ENCODE data around the gene MET. TPM values are rescaled to one million over a fixed set of nuclear protein-coding genes. Genes with fewer than 3 reads are reported as not detected.
A peak's percentile ranks its signal among the peaks of the same experiment; 100 is the strongest.

Gene MET
- polyA plus RNA-seq, 2 of the 4 experiments (the other 2 are of a cell fraction), result 72.3 to 165 TPM

GRCh38 chr7:116726713-116727431 is 54.9 kb downstream of the MET start:
- ChIA-PET POLR2A (interaction anchor here (1.7 kb wide), 1 partner anchor 54 kb away, joined by 4 read pairs; no protein-coding TSS in a partner anchor), CTCF (interaction anchor here (0.7 to 2.5 kb wide), 9 partner anchors 11 to 201 kb away, joined by 3 to 13 read pairs (median 3); partner anchors contain the start of gene MET)
- peaks cover 70% of the 10 kb centered on the region for H3K4me1 ChIP-seq
- ATAC-seq, result peak; percentile 26 to 30; a peak in 3 of 6 replicates
- peak in 1 of 2 experiments; percentile 49; a peak in 2 of 4 replicates for TF ChIP-seq CEBPB (IDR thresholded peaks at IDR 0.05)
- no peak for TF ChIP-seq RNF2 (IDR thresholded peaks at IDR 0.05; ENCODE audit: borderline replicate concordance, low read depth)
- TF ChIP-seq HOXB13 (CRISPR knock-in tag; IDR thresholded peaks at IDR 0.05; ENCODE audit: low read depth), result no peak
- H3K4me3 ChIP-seq, result no peak overlapping the region
- no peak for FAIRE-seq
- H3K9me3 ChIP-seq, result no peaks in the 10 kb centered on the region
- 56% methylated on average over 4 of the region's 4 CpGs for WGBS (ENCODE audit: missing lambda C conversion rate)
- peak overlapping the region; percentile 86 for H3K4me2 ChIP-seq
- DNase-seq (ENCODE audit: low read depth in 1 of 2, low spot score in 1 of 2), result no peak
- H3K27ac ChIP-seq, result peak overlapping the region; percentile 23 to 67; a peak in 4 of 6 replicates

GRCh38 chr7:116727432-116728009 is 55.5 kb downstream of the MET start:
- ATAC-seq, result peak; percentile 13 to 17; a peak in 2 of 6 replicates
- H3K9me3 ChIP-seq, result no peaks in the 10 kb centered on the region
- ChIA-PET POLR2A (interaction anchor here (1.7 kb wide), 1 partner anchor 54 kb away, joined by 4 read pairs; no protein-coding TSS in a partner anchor), CTCF (interaction anchor here (0.6 to 2.5 kb wide), 7 partner anchors 11 to 202 kb away, joined by 3 to 13 read pairs (median 3); partner anchors contain the start of gene MET)
- H3K27ac ChIP-seq, result peak overlapping the region; percentile 23 to 67; a peak in 4 of 6 replicates
- no peak for DNase-seq (ENCODE audit: low read depth in 1 of 2, low spot score in 1 of 2)
- peak overlapping the region; percentile 86 for H3K4me2 ChIP-seq
- WGBS (ENCODE audit: missing lambda C conversion rate), result 58% methylated on average over 3 of the region's 3 CpGs
- H3K4me1 ChIP-seq, result peaks cover 76% of the 10 kb centered on the region
- FAIRE-seq, result no peak
- H3K4me3 ChIP-seq, result no peak overlapping the region
- TF ChIP-seq GATA3 (IDR thresholded peaks at IDR 0.05; ENCODE audit: borderline replicate concordance) (no peak), MAX (IDR thresholded peaks at IDR 0.05) (no peak)

GRCh38 chr7:116728413-116728812 is 56.4 kb downstream of the MET start:
- H3K4me1 ChIP-seq, result peaks cover 85% of the 10 kb centered on the region
- POLR2A ChIA-PET, result no interaction called here
- peak overlapping the region; percentile 86; the same call in 1 of the 3 replicates for H3K4me2 ChIP-seq
- no peaks in the 10 kb centered on the region for H3K9me3 ChIP-seq
- DNase-seq (ENCODE audit: low read depth in 1 of 2, low spot score in 1 of 2), result no peak
- TF ChIP-seq CEBPB (IDR thresholded peaks at IDR 0.05), result no peak
- no peak for ATAC-seq
- no peak for FAIRE-seq
- H3K4me3 ChIP-seq, result no peak overlapping the region
- 24% methylated on average over 1 of the region's 1 CpG for WGBS (ENCODE audit: missing lambda C conversion rate)
- CTCF ChIA-PET, result interaction anchor here (0.6 to 2.5 kb wide), 4 partner anchors 14 to 57 kb away, joined by 3 to 13 read pairs (median 3); partner anchors contain the start of gene MET
- 0 out of 6 replicates have a peak overlapping the region, but pooled peaks of 1 of the 2 experiments have one; percentile 2 for H3K27ac ChIP-seq

GRCh38 chr7:116730097-116731022 is 58.4 kb downstream of the MET start:
- ATAC-seq (peak in 1 of 2 experiments; percentile 63; a peak in 3 of 6 replicates), DNase-seq (ENCODE audit: low read depth in 1 of 2, low spot score in 1 of 2) (peak in 1 of 2 experiments; percentile 31), FAIRE-seq (no peak)
- no peak for TF ChIP-seq CHD4 (IDR thresholded peaks at IDR 0.05; ENCODE audit: borderline replicate concordance)
- peak; percentile 75; the same call in 1 of the 2 replicates for TF ChIP-seq GATA3 (IDR thresholded peaks at IDR 0.05; ENCODE audit: borderline replicate concordance)
- ChIA-PET POLR2A (no interaction called here), CTCF (interaction anchor here (0.6 to 2.0 kb wide), 2 partner anchors 58 to 126 kb away, joined by 3 to 10 read pairs; partner anchors contain the start of gene MET)
- no peak overlapping the region for H3K4me3 ChIP-seq
- H3K9me3 ChIP-seq, result no peaks in the 10 kb centered on the region
- H3K4me1 ChIP-seq, result peaks cover 87% of the 10 kb centered on the region
- 78% methylated on average over 9 of the region's 9 CpGs for WGBS (ENCODE audit: missing lambda C conversion rate)
- peak overlapping the region in 1 of 2 experiments; percentile 32; a peak in 3 of 6 replicates for H3K27ac ChIP-seq
- peak overlapping the region; percentile 44 for H3K4me2 ChIP-seq

GRCh38 chr7:116731023-116731395 is 59.0 kb downstream of the MET start:
- Histone ChIP-seq H3K4me1 (peaks cover 85% of the 10 kb centered on the region), H3K27ac (peak overlapping the region in 1 of 2 experiments; percentile 2; a peak in 2 of 6 replicates), H3K4me2 (peak overlapping the region; percentile 44), H3K4me3 (no peak overlapping the region), H3K9me3 (no peaks in the 10 kb centered on the region)
- ATAC-seq (peak in 1 of 2 experiments; percentile 45; a peak in 3 of 6 replicates), FAIRE-seq (no peak), DNase-seq (ENCODE audit: low read depth in 1 of 2, low spot score in 1 of 2) (no peak)
- ChIA-PET POLR2A (no interaction called here), CTCF (interaction anchor here (0.5 to 2.0 kb wide), 5 partner anchors 12 to 126 kb away, joined by 3 to 10 read pairs (median 4); partner anchors contain the start of gene MET)
- 4% methylated on average over 1 of the region's 1 CpG for WGBS (ENCODE audit: missing lambda C conversion rate)
- TF ChIP-seq FOSL2 (IDR thresholded peaks at IDR 0.05) (no peak), FOSL2 (CRISPR knock-in tag; IDR thresholded peaks at IDR 0.05) (no peak), HOXB13 (CRISPR knock-in tag; IDR thresholded peaks at IDR 0.05; ENCODE audit: low read depth) (no peak), MAZ (IDR thresholded peaks at IDR 0.05; ENCODE audit: borderline replicate concordance, low read depth, low read length) (no peak)

Measured in A549 (cell line).